ENCODE data around the gene BNC2.

Gene BNC2

GRCh38 chr9:16918920-16919319 is 48.5 kb upstream of the BNC2 start:
- TF ChIP-seq ZBTB8A (tag by site-specific recombination; IDR thresholded peaks at IDR 0.05) (no peak), ZNF529 (tag by site-specific recombination; IDR thresholded peaks at IDR 0.05; ENCODE audit: insufficient replicate concordance) (no peak), PRDM2 (tag by site-specific recombination; IDR thresholded peaks at IDR 0.05; ENCODE audit: borderline replicate concordance) (no peak), KLF17 (tag by site-specific recombination; IDR thresholded peaks at IDR 0.05) (no peak), ZNF140 (tag by site-specific recombination; IDR thresholded peaks at IDR 0.05) (no peak), ZNF391 (tag by site-specific recombination; IDR thresholded peaks at IDR 0.05; ENCODE audit: borderline replicate concordance, low read depth) (no peak), GFI1B (tag by site-specific recombination; IDR thresholded peaks at IDR 0.05) (no peak), ZNF626 (tag by site-specific recombination; IDR thresholded peaks at IDR 0.05) (no peak), ZNF214 (tag by site-specific recombination; IDR thresholded peaks at IDR 0.05; ENCODE audit: borderline replicate concordance) (no peak), BCL11A (tag by site-specific recombination; IDR thresholded peaks at IDR 0.05; ENCODE audit: low read depth) (no peak)
- no peaks in the 10 kb centered on the region for H3K9me3 ChIP-seq (ENCODE audit: control insufficient read depth, insufficient read depth, low read depth, low read length)
- POLR2A ChIA-PET: no interaction called here
- no peak overlapping the region for H3K27ac ChIP-seq (ENCODE audit: extremely low read depth, low read depth, low read length)
- H3K36me3 ChIP-seq (ENCODE audit: control insufficient read depth in 2 of 2, insufficient read depth in 1 of 2, low read length in 2 of 2): no peaks in the 10 kb centered on the region
- H3K4me1 ChIP-seq (ENCODE audit: control insufficient read depth, insufficient read depth, low read length): no peaks in the 10 kb centered on the region
- CTCF ChIA-PET: interaction anchor here (0.8 kb wide), 1 partner anchor 8 kb away, joined by 3 read pairs; no protein-coding TSS in a partner anchor
- no peak overlapping the region for H3K4me3 ChIP-seq (ENCODE audit: low read depth, low read length)

GRCh38 chr9:16915126-16915831 is 44.8 kb upstream of the BNC2 start:
- no peak overlapping the region for H3K4me3 ChIP-seq (ENCODE audit: low read depth, low read length)
- no peaks in the 10 kb centered on the region for H3K4me1 ChIP-seq (ENCODE audit: control insufficient read depth, insufficient read depth, low read length)
- H3K27ac ChIP-seq (ENCODE audit: extremely low read depth, low read depth, low read length): no peak overlapping the region
- no peaks in the 10 kb centered on the region for H3K36me3 ChIP-seq (ENCODE audit: control insufficient read depth in 2 of 2, insufficient read depth in 1 of 2, low read length in 2 of 2)
- no peak for TF ChIP-seq MEIS1 (CRISPR knock-in tag; IDR thresholded peaks at IDR 0.05; ENCODE audit: borderline replicate concordance)
- no peak for TF ChIP-seq ZNF639 (tag by site-specific recombination; IDR thresholded peaks at IDR 0.05)
- TF ChIP-seq ZBTB49 (tag by site-specific recombination; IDR thresholded peaks at IDR 0.05; ENCODE audit: low read depth): no peak
- no peak for TF ChIP-seq ZSCAN16 (tag by site-specific recombination; IDR thresholded peaks at IDR 0.05)
- no peak for TF ChIP-seq SP7 (tag by site-specific recombination; IDR thresholded peaks at IDR 0.05)
- TF ChIP-seq ZNF558 (tag by site-specific recombination; IDR thresholded peaks at IDR 0.05): no peak
- TF ChIP-seq ZNF501 (tag by site-specific recombination; IDR thresholded peaks at IDR 0.05): no peak
- no peak for TF ChIP-seq AEBP2 (tag by site-specific recombination; IDR thresholded peaks at IDR 0.05; ENCODE audit: borderline replicate concordance)
- H3K9me3 ChIP-seq (ENCODE audit: control insufficient read depth, insufficient read depth, low read depth, low read length): no peaks in the 10 kb centered on the region
- CTCF ChIA-PET: no interaction called here
- POLR2A ChIA-PET: interaction anchor here (0.6 kb wide), 1 partner anchor 102 kb away, joined by 3 read pairs; no protein-coding TSS in a partner anchor

Data from HEK293 (cell line).